ENCODE data around the gene FREM2.

Gene FREM2

DNA sequence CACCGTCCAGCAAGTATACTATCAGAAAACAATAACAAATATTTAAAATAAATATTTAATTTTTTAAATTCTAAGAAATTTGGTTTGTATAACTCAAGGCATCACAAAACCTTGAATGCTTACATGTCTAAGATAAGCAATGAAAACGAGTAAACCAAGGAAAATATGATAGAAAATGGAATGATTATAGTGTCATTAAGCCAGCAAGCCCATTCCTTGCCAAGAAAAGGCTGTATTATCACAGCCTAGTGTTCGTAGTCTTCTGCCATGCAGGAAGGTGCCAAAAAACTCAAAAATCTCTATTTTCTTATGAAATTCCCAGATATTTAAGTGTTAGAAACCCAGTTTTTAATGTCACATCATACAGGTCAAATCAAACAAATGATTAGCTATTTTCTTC, 167.3 kb downstream of the FREM2 start:
- Mint-ChIP-seq H3K4me1 (ENCODE audit: low read depth) (no peaks in the 10 kb centered on the region), H3K9me3 (no peaks in the 10 kb centered on the region), H3K27ac (no peak overlapping the region), H3K27me3 (no peaks in the 10 kb centered on the region), H3K36me3 (ENCODE audit: low read depth) (no peaks in the 10 kb centered on the region), H3K4me3 (no peak overlapping the region)
- intact Hi-C loops (cut with micrococcal nuclease), result no loop called here

- Mint-ChIP-seq H3K27me3 (no peaks in the 10 kb centered on the region), H3K4me3 (no peak overlapping the region), H3K9me3 (no peaks in the 10 kb centered on the region), H3K27ac (no peak overlapping the region), H3K36me3 (ENCODE audit: low read depth) (no peaks in the 10 kb centered on the region), H3K4me1 (ENCODE audit: low read depth) (no peaks in the 10 kb centered on the region)
- intact Hi-C loops (cut with micrococcal nuclease), result no loop called here
These were observed 169.2 kb downstream of the FREM2 start for GRCh38 chr13:38856065-38856464.

DNA sequence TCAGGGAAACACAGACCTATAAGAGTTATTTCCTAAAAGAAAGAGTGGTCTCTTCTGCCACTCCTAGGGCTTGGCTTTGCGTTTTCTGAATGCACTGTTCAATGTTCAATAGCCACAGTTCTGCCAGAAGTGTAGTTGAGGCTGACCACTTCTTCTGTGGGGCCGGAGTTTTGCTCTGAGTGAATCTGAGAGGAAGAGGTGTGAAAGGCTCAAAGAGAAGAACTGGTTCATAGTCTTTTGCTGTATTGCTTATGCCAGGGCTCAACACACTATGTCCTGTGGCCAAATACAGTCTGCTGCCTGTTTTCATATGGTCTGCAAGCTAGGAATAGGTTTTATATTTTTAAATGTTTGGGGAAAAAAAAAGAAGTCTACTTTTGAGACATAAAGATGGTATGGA, 175.6 kb downstream of the FREM2 start:
- no peaks in the 10 kb centered on the region for H3K4me1 Mint-ChIP-seq (ENCODE audit: low read depth)
- no peak overlapping the region for H3K27ac Mint-ChIP-seq
- H3K36me3 Mint-ChIP-seq (ENCODE audit: low read depth), result no peaks in the 10 kb centered on the region
- H3K27me3 Mint-ChIP-seq, result no peaks in the 10 kb centered on the region
- no peak overlapping the region for H3K4me3 Mint-ChIP-seq
- intact Hi-C loops (cut with micrococcal nuclease), result no loop called here
- no peaks in the 10 kb centered on the region for H3K9me3 Mint-ChIP-seq

DNA sequence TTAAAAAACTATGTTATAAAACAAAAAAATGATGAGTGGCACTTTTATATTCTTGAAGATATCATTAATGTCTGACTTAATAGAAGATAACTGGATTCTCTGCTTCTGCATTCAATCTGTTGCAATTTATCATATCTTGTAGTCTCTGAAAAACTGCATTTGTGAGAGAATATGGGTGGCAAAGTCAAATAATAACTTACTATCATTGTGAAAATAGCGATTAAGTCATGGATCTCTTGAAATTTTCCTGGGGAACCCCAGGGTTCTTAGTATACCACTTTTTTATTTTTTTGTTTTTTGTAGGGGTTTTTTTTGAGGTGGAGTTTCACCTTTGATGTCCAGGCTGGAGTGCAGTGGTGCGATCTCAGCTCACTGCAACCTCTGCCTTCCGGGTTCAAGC, 176.7 kb downstream of the FREM2 start:
- H3K27ac Mint-ChIP-seq, result no peak overlapping the region
- intact Hi-C loops (cut with micrococcal nuclease), result no loop called here

GRCh38 chr13:38866649-38867048, 179.8 kb downstream of the FREM2 start:
- intact Hi-C loops (cut with micrococcal nuclease), result no loop called here
- H3K9me3 Mint-ChIP-seq, result no peaks in the 10 kb centered on the region

More for the DNA sequence above, 176.7 kb downstream of the FREM2 start:
- Mint-ChIP-seq H3K27me3 (no peaks in the 10 kb centered on the region), H3K4me3 (no peak overlapping the region), H3K9me3 (no peaks in the 10 kb centered on the region), H3K36me3 (ENCODE audit: low read depth) (no peaks in the 10 kb centered on the region), H3K4me1 (ENCODE audit: low read depth) (no peaks in the 10 kb centered on the region)

DNA sequence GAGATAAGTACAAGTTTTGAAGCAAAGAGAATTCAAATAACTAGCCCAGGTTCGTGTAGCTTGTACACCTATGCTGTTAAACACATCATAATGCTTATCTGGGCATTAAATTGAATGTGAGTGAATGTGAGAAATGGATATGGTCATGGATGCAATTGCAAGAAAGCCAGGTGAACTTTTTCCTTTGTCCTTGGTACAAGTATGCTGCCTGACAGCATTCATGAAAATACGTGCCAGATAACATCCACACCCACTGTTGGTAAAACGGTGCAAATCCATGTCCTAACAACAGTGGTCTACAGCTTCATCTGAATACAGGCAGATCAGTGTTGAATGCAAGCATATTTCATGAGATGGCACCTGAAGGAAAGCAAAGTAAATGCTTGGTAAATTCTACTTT, 181.5 kb downstream of the FREM2 start:
- Mint-ChIP-seq H3K4me1 (ENCODE audit: low read depth) (no peaks in the 10 kb centered on the region), H3K4me3 (no peak overlapping the region), H3K9me3 (no peaks in the 10 kb centered on the region), H3K27ac (no peak overlapping the region), H3K27me3 (no peaks in the 10 kb centered on the region), H3K36me3 (ENCODE audit: low read depth) (no peaks in the 10 kb centered on the region)
- intact Hi-C loops (cut with micrococcal nuclease), result no loop called here

More at GRCh38 chr13:38866649-38867048, 179.8 kb downstream of the FREM2 start:
- no peak overlapping the region for H3K27ac Mint-ChIP-seq
- H3K4me3 Mint-ChIP-seq, result no peak overlapping the region
- H3K27me3 Mint-ChIP-seq, result no peaks in the 10 kb centered on the region
- no peaks in the 10 kb centered on the region for H3K36me3 Mint-ChIP-seq (ENCODE audit: low read depth)
- H3K4me1 Mint-ChIP-seq (ENCODE audit: low read depth), result no peaks in the 10 kb centered on the region

GRCh38 chr13:38868870-38869269, 182.0 kb downstream of the FREM2 start:
- H3K27me3 Mint-ChIP-seq, result no peaks in the 10 kb centered on the region
- no peaks in the 10 kb centered on the region for H3K9me3 Mint-ChIP-seq
- H3K4me3 Mint-ChIP-seq, result no peak overlapping the region
- no peaks in the 10 kb centered on the region for H3K36me3 Mint-ChIP-seq (ENCODE audit: low read depth)
- H3K27ac Mint-ChIP-seq, result no peak overlapping the region
- intact Hi-C loops (cut with micrococcal nuclease), result no loop called here
- H3K4me1 Mint-ChIP-seq (ENCODE audit: low read depth), result no peaks in the 10 kb centered on the region

DNA sequence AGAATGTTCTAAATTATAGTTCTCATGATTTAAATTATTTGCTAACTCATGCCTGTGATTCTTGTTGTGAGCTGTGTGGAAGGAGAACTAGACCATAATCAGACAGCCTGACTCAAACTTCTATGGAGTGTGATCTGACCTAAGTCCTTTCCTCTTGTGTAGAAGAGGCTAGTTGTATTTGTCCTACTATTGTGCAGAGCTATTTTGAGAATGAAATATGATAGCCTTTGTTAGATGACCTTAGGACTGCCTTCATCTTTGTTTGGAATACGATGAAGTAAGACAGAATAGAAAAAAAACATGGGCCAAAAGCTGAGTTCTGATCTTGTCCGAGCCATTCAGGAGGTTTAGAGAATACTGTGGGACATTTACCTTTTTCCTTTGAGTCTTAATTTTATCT, 184.4 kb downstream of the FREM2 start:
- peaks cover 1% of the 10 kb centered on the region for H3K27me3 Mint-ChIP-seq
- H3K27ac Mint-ChIP-seq, result no peak overlapping the region
- no peaks in the 10 kb centered on the region for H3K4me1 Mint-ChIP-seq (ENCODE audit: low read depth)
- no peaks in the 10 kb centered on the region for H3K36me3 Mint-ChIP-seq (ENCODE audit: low read depth)
- no peaks in the 10 kb centered on the region for H3K9me3 Mint-ChIP-seq
- no peak overlapping the region for H3K4me3 Mint-ChIP-seq
- intact Hi-C loops (cut with micrococcal nuclease), result no loop called here

- Mint-ChIP-seq H3K4me1 (ENCODE audit: low read depth) (no peaks in the 10 kb centered on the region), H3K9me3 (no peaks in the 10 kb centered on the region), H3K27ac (no peak overlapping the region), H3K4me3 (no peak overlapping the region), H3K36me3 (ENCODE audit: low read depth) (no peaks in the 10 kb centered on the region), H3K27me3 (peaks cover 1% of the 10 kb centered on the region)
- intact Hi-C loops (cut with micrococcal nuclease), result no loop called here
These were observed 185.8 kb downstream of the FREM2 start for GRCh38 chr13:38872693-38873092.

DNA sequence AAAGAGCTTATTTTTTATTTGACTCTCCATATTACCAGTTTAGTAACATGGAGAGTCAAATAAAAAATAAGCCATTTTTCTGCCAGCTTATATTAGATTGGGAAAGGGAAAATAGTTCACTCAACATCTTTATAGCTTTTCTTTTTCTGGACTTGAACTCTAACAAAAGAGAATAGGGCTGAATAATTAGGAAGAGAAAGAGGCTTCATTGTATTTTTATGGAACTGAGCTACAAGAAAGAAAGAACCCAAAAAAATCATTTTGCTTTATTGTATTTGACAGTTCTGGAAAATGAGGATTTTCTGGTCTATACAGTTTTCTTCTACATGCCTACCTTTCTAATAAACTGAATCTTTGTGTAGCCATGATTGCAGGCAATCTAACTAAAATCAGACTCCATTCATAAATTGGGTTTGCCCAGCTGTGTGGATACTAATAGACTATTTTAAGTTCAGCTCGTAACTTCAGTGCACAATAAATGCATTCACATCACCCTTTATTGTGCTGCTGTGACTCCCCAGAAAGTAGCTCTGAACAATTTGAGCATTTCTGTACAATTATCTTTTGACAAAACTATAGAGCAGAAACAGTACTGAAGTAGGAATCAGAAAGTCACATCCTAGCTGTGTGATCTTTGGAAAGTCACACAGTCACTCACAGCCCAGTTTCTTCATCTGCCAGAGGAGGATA, 188.5 kb downstream of the FREM2 start:
- H3K27ac Mint-ChIP-seq, result no peak overlapping the region
- intact Hi-C loops (cut with micrococcal nuclease), result no loop called here
- no peaks in the 10 kb centered on the region for H3K9me3 Mint-ChIP-seq
- H3K4me3 Mint-ChIP-seq, result no peak overlapping the region
- H3K27me3 Mint-ChIP-seq, result peaks cover 1% of the 10 kb centered on the region
- H3K36me3 Mint-ChIP-seq (ENCODE audit: low read depth), result no peaks in the 10 kb centered on the region
- H3K4me1 Mint-ChIP-seq (ENCODE audit: low read depth), result no peaks in the 10 kb centered on the region

GRCh38 chr13:38879278-38879677, 192.4 kb downstream of the FREM2 start:
- intact Hi-C loops (cut with micrococcal nuclease), result no loop called here
- Mint-ChIP-seq H3K9me3 (no peaks in the 10 kb centered on the region), H3K4me3 (no peak overlapping the region), H3K27ac (no peak overlapping the region), H3K4me1 (ENCODE audit: low read depth) (no peaks in the 10 kb centered on the region), H3K27me3 (peaks cover 1% of the 10 kb centered on the region), H3K36me3 (ENCODE audit: low read depth) (no peaks in the 10 kb centered on the region)

DNA sequence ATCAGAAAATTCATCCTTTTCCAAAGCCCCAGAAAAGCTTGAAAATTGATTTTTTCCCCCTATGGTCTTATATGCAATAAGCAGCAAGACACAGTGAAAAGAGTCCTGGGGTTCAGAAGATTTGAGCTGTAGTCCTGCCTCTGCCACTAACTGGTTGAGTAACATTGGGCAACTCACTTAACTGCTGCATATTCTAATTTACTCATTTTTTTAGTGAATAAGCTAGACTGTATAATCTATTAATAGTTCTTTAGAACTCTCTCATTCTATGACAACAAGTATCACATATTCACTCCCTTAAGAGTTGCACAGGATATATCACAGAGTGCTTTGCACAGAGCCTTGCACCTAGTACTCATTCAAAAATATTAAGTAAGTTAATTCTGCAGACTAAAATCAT, 192.9 kb downstream of the FREM2 start:
- Mint-ChIP-seq H3K4me1 (ENCODE audit: low read depth) (no peaks in the 10 kb centered on the region), H3K9me3 (no peaks in the 10 kb centered on the region), H3K36me3 (ENCODE audit: low read depth) (no peaks in the 10 kb centered on the region), H3K27ac (no peak overlapping the region), H3K27me3 (no peaks in the 10 kb centered on the region), H3K4me3 (no peak overlapping the region)
- intact Hi-C loops (cut with micrococcal nuclease), result no loop called here

GRCh38 chr13:38880397-38880796, 193.5 kb downstream of the FREM2 start:
- Mint-ChIP-seq H3K36me3 (ENCODE audit: low read depth) (no peaks in the 10 kb centered on the region), H3K4me3 (no peak overlapping the region), H3K9me3 (no peaks in the 10 kb centered on the region), H3K27ac (no peak overlapping the region), H3K4me1 (ENCODE audit: low read depth) (no peaks in the 10 kb centered on the region), H3K27me3 (no peaks in the 10 kb centered on the region)
- intact Hi-C loops (cut with micrococcal nuclease), result no loop called here

- intact Hi-C loops (cut with micrococcal nuclease), result no loop called here
- H3K4me3 Mint-ChIP-seq, result no peak overlapping the region
These were observed 196.9 kb downstream of the FREM2 start for GRCh38 chr13:38883783-38884182.

DNA sequence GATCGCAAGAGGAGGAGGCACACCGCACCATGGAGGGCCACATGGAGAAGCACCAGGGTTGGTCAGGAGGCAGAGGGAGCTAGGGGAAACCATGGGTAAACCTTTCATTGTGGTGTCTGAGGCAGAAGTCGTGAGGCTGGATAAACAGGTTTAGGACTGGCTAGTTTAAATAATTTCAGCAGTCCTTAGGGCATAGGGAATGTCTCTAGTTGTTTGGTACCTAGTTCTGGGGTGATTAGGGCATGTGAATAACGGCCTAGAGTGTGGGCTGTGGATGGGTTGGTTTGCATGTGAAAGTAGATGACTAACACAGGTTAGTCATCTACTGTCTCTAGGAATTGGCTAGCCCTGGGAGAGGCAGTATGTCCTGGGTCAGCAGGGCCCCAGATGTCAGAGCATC, 201.4 kb downstream of the FREM2 start:
- intact Hi-C loops (cut with micrococcal nuclease), result no loop called here
- Mint-ChIP-seq H3K9me3 (peaks cover 4% of the 10 kb centered on the region), H3K36me3 (ENCODE audit: low read depth) (no peaks in the 10 kb centered on the region), H3K27me3 (no peaks in the 10 kb centered on the region), H3K27ac (no peak overlapping the region), H3K4me1 (ENCODE audit: low read depth) (no peaks in the 10 kb centered on the region), H3K4me3 (no peak overlapping the region)

More at GRCh38 chr13:38883783-38884182, 196.9 kb downstream of the FREM2 start:
- Mint-ChIP-seq H3K27ac (no peak overlapping the region), H3K9me3 (no peaks in the 10 kb centered on the region), H3K36me3 (ENCODE audit: low read depth) (no peaks in the 10 kb centered on the region), H3K4me1 (ENCODE audit: low read depth) (no peaks in the 10 kb centered on the region), H3K27me3 (no peaks in the 10 kb centered on the region)
